Activated T-helper 2 cell treated with anti-CD3 and anti-CD28 coated beads, Interferon-gamma antibody, Interleukin-2, Interleukin-4, amounts not matched to agents 10 μg/mL and 5 μg/mL and 100 μg/mL, durations not matched to agents 14 hours and 24 hours and 36 hours (primary cell): ENCODE results near the gene CUX1. TPM values are rescaled to one million over a fixed set of nuclear protein-coding genes. Genes with fewer than 3 reads are reported as not detected.

Experiments
- DNase-seq: peaks from one replicate; pipeline ENCODE4 v3.0.0; 2021; ENCODE audit warnings: low spot score
- H3K27ac Mint-ChIP-seq: one replicate; pipeline ENCODE4 v1.8.0; 2021; ENCODE audit warnings: mixed read lengths
- H3K27me3 Mint-ChIP-seq: one replicate; pipeline ENCODE4 v1.8.0; 2021; ENCODE audit warnings: low read depth, mixed read lengths
- H3K36me3 Mint-ChIP-seq: one replicate; pipeline ENCODE4 v1.8.0; 2021; ENCODE audit warnings: low read depth, mixed read lengths
- H3K4me1 Mint-ChIP-seq: one replicate; pipeline ENCODE4 v1.8.0; 2021; ENCODE audit warnings: low read depth, mixed read lengths
- H3K4me3 Mint-ChIP-seq: one replicate; pipeline ENCODE4 v1.8.0; 2021; ENCODE audit warnings: low read depth, mild to moderate bottlenecking, moderate library complexity, mixed read lengths
- H3K9me3 Mint-ChIP-seq: one replicate; pipeline ENCODE4 v1.8.0; 2021; ENCODE audit warnings: mixed read lengths
- intact Hi-C: fragments of 100-400 bp; cut with micrococcal nuclease; formaldehyde crosslinking; loops from one replicate; pipeline ENCODE4 v1.15.1; 2023
- total RNA-seq: library from RNA; stranded (reverse); gene quantifications from 2 replicates; pipeline ENCODE4 v1.2.3, GENCODE V29; 2022

Gene CUX1
- total RNA-seq, 1 donor from 2014 or later = 31.5 TPM

DNA sequence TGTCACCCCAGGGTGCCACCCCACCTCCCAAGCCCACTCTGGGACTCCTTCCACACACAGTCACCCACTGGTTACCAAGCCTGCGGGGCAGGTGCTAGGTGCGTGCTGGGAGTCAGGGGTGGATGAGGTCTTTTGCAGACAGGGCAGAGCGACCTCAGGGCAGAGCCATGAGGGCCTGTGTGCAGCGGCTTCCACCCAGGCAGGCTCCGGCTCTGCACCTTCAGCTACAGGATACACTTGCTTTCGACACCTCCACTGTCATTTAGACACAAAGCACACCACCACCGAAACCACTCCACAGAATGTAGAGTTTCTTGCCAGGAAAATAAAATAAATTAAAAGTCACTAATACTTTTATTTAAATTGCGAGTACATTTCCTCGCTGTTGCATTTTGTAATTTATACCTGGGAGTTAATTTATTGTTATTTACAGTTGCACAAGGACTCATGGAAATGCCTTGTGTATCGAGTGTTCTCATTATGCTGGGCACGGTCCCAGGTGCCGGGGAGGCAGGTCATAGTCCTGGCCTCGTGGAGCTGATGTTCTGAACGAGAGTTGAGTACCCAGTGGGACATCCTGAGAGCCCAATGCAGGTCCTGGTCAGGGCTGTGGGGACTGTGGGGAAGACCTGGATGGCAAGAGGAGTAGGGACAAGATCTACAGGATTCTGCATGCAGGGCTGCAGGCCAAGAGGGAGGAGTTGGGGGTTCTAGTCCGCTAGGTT is 127.8 kb downstream of the CUX1 start:
- Mint-ChIP-seq H3K27me3 (no peaks in the 10 kb centered on the region), H3K27ac (no peak overlapping the region), H3K9me3 (no peaks in the 10 kb centered on the region), H3K36me3 (no peaks in the 10 kb centered on the region), H3K4me1 (no peaks in the 10 kb centered on the region), H3K4me3 (no peak overlapping the region)
- intact Hi-C loops = no loop called here
- no peak for DNase-seq

DNA sequence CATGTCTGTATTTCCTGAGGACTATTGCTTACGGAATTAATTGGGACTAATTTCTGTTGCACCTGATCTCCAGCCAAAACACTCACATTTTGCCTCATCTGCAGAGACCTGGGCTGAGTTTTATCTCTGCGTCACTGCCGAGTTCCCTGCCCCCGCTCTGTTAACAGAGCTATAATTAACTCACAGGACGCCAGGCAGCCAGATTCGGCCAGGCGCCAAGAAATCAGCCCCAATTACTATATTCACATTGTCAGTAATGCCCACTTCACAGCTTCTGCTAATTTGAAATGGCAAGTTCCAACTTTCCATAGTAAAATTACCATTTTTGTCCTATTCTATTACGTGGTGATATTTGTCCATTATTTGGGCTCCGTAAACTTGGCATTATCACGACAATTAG is 130.5 kb downstream of the CUX1 start:
- no peak for DNase-seq
- no peaks in the 10 kb centered on the region for H3K36me3 Mint-ChIP-seq
- intact Hi-C loops = no loop called here
- H3K4me1 Mint-ChIP-seq = peaks cover 2% of the 10 kb centered on the region
- no peaks in the 10 kb centered on the region for H3K27me3 Mint-ChIP-seq
- H3K9me3 Mint-ChIP-seq = no peaks in the 10 kb centered on the region
- H3K27ac Mint-ChIP-seq = no peak overlapping the region
- no peak overlapping the region for H3K4me3 Mint-ChIP-seq

DNA sequence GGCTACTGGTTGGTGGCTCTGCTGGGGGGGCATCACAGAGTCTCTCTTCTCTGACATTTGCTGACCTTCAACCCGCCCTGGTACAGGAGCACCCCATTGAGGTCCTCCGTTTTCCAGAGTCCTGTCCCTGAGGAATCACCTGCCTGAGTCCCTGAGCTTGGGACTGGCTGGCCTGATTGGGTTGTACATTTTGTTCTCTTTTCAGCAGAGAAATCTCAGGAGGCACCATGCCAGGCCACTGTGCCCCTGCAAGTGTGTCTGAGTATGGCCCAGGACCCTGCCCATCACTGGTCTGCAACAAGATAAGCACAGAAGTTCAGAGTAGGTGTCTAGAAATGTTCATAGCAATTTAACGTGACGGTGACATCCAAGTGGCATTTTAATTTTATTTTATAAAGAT is 131.2 kb downstream of the CUX1 start:
- Mint-ChIP-seq H3K27me3 (no peaks in the 10 kb centered on the region), H3K36me3 (no peaks in the 10 kb centered on the region), H3K9me3 (no peaks in the 10 kb centered on the region), H3K4me3 (no peak overlapping the region), H3K27ac (no peak overlapping the region), H3K4me1 (peaks cover 10% of the 10 kb centered on the region)
- DNase-seq = no peak
- intact Hi-C loops = no loop called here

DNA sequence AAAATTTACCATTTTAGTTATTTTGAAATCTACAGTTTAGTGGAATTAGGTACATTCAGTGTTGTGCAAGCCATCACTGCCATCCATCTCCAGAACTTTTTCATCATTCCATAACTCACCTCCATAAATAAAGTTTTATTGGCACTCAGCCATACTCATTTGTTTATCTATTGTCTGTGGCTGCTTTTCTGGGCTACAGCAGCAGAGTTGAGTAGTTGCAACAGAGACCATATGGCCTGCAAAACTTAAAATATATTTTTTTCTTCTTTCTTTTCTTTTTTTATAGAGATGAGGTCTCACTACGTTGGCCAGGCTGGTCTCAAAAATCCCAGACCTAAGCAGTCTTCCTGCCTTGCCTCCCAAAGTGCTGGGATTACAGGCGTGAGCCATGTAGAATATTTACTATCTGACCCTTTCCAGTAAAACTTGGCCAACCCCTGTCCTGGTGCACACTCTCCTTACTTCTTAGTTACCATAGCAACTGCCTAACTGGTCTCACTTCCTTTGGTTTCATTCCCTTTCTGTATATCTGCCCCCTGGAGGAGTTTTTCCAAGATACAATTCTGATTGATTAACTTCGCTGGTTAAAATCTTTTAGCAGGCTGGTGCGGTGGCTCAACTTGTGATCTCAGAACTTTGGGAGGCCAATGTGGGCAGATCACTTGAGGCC is 133.2 kb downstream of the CUX1 start:
- H3K9me3 Mint-ChIP-seq = no peaks in the 10 kb centered on the region
- H3K27me3 Mint-ChIP-seq = no peaks in the 10 kb centered on the region
- H3K36me3 Mint-ChIP-seq = no peaks in the 10 kb centered on the region

DNA sequence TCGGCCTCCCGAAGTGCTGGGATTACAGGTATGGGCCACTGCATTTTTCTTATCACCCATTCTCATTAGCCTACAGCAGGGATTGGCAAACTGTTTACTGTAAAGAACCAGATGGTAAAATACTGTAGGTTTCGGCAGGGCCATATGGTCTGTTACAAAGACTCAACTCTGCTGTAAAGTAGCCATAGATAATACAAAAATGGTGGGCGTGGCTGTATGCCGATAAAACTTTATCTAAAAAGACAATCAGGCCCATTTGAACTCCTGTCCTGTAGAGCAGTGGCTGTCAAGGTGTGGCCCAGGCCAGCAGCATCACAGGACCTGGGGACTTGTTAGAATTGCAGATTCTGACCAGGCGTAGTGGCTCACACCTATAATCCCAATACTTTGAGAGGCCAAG is 134.3 kb downstream of the CUX1 start:
- H3K9me3 Mint-ChIP-seq = no peaks in the 10 kb centered on the region
- intact Hi-C loops = no loop called here
- H3K27ac Mint-ChIP-seq = no peak overlapping the region
- no peaks in the 10 kb centered on the region for H3K36me3 Mint-ChIP-seq
- no peak for DNase-seq
- peaks cover 10% of the 10 kb centered on the region for H3K4me1 Mint-ChIP-seq
- H3K4me3 Mint-ChIP-seq = no peak overlapping the region
- no peaks in the 10 kb centered on the region for H3K27me3 Mint-ChIP-seq

More for the DNA sequence above, 133.2 kb downstream of the CUX1 start:
- Mint-ChIP-seq H3K27ac (no peak overlapping the region), H3K4me3 (no peak overlapping the region), H3K4me1 (peaks cover 10% of the 10 kb centered on the region)
- intact Hi-C loops = no loop called here
- no peak for DNase-seq

DNA sequence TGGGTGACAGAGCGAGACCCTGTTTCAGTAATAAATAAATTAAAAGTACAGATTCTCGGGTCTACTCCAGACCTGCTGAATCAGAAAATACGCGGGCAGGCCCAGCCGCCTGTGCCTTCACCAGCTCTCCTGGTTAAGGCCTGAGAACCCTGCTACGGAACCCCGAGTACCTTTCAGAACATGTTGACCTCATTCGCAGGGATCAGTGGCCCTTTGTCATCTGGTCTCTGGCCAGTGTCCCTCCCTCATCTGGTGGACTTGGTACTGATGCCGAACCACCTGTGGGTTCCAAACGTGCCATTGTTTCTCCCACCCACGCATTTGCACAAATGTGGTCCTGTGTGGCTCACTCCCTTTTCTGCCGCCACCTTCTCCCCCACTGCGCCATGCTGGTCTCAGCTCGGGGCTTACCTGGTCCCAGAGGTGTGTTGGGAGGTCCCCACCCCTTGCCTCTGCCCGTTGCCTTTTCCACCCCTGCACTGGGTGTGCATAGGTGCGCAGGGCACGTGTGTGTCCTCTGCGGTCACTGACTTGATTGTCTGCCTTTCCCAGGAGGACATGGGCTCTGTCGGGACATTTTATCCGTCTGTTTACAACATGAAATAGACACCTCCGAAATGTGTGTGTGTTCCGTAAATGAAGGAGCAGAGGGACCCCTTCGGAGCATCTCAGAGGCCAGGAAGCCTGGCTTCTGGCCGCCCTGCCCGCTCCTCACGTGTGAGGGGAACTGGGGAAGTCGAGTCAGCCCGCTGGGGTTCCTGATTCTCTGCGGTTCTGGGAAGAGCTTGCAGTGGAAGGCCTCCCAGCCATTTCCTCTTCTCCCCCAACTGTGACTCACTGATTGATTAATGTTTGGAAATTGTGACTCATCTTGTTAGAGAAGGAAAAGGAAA is 135.2 kb downstream of the CUX1 start:
- no peaks in the 10 kb centered on the region for H3K36me3 Mint-ChIP-seq
- H3K9me3 Mint-ChIP-seq = no peaks in the 10 kb centered on the region
- intact Hi-C loops = no loop called here
- peak overlapping the region; percentile 79 for H3K27ac Mint-ChIP-seq
- H3K4me1 Mint-ChIP-seq = peaks cover 10% of the 10 kb centered on the region
- no peak for DNase-seq
- no peaks in the 10 kb centered on the region for H3K27me3 Mint-ChIP-seq
- H3K4me3 Mint-ChIP-seq = no peak overlapping the region

DNA sequence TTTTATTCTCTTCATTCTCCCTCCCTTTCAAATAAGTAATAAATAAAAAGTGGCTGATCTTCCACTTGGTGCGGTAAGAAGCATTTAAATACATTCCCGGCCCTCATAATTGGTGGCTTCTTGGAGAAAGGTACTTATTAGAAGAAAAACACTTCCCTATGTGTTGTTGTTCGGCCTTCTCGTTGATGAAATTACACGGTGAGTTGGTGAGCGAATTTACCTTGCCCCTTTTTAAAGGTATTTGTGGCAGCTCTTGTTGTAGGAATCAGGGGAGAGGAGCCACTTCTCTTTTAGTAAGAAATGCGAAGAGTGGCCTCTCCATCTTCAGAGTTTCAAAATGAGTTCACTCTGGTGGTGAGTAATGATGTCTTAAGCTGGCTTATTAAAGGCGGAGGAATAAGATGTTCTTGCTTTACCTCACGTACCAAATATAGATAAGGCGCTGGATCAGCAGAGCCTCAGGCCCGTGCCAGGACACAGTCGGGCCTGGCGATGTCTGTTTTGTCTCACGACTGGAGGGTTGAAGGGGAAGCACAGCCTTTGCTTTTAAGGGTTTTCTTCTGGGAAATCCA is 135.9 kb downstream of the CUX1 start:
- Mint-ChIP-seq H3K36me3 (no peaks in the 10 kb centered on the region), H3K9me3 (no peaks in the 10 kb centered on the region), H3K27ac (peak overlapping the region; percentile 79), H3K4me3 (no peak overlapping the region), H3K4me1 (peaks cover 10% of the 10 kb centered on the region), H3K27me3 (no peaks in the 10 kb centered on the region)
- intact Hi-C loops = no loop called here
- no peak for DNase-seq

DNA sequence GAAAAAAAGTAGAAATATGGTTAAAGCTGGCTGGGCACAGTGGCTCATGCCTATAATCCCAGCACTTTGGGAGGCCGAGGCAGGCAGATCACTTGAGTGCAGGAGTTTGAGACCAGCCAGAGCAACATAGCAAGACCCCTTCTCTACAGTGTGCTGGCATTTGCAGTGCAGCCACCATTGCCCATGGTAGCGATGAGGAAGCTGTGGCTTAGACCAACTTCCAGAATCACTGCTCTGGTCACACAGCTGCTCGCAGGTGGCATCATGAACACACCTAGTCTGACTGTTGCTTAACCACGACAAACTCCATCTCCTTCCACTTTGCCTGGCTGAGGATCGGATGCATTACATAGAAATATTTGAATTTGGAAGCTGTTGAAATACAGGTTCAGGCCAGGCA is 137.1 kb downstream of the CUX1 start:
- H3K4me3 Mint-ChIP-seq = no peak overlapping the region
- intact Hi-C loops = no loop called here
- no peak for DNase-seq
- no peaks in the 10 kb centered on the region for H3K36me3 Mint-ChIP-seq
- H3K4me1 Mint-ChIP-seq = peaks cover 10% of the 10 kb centered on the region
- H3K27me3 Mint-ChIP-seq = no peaks in the 10 kb centered on the region
- H3K9me3 Mint-ChIP-seq = no peaks in the 10 kb centered on the region
- H3K27ac Mint-ChIP-seq = no peak overlapping the region

DNA sequence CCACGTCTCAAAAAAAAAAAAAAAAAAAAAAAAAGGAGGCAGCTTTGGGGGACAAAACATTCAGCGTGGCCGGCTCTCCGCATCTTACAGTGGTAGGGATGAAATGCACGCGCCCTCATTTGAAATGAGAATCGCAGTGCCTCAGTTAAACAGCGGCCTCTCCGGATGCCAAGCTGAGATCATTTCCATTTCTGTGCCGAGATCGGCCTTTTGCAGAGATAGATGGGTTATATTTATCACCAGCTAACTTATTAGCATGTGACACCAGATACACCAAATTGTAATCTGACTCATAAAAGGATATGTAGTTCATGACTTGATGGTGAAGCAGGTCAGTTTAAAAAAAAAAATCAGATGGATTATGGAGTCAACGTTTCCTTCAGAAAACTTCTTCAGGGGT is 138.7 kb downstream of the CUX1 start:
- Mint-ChIP-seq H3K27ac (no peak overlapping the region), H3K27me3 (no peaks in the 10 kb centered on the region), H3K4me1 (peaks cover 10% of the 10 kb centered on the region), H3K36me3 (no peaks in the 10 kb centered on the region), H3K4me3 (no peak overlapping the region), H3K9me3 (no peaks in the 10 kb centered on the region)
- DNase-seq = no peak
- intact Hi-C loops = no loop called here

DNA sequence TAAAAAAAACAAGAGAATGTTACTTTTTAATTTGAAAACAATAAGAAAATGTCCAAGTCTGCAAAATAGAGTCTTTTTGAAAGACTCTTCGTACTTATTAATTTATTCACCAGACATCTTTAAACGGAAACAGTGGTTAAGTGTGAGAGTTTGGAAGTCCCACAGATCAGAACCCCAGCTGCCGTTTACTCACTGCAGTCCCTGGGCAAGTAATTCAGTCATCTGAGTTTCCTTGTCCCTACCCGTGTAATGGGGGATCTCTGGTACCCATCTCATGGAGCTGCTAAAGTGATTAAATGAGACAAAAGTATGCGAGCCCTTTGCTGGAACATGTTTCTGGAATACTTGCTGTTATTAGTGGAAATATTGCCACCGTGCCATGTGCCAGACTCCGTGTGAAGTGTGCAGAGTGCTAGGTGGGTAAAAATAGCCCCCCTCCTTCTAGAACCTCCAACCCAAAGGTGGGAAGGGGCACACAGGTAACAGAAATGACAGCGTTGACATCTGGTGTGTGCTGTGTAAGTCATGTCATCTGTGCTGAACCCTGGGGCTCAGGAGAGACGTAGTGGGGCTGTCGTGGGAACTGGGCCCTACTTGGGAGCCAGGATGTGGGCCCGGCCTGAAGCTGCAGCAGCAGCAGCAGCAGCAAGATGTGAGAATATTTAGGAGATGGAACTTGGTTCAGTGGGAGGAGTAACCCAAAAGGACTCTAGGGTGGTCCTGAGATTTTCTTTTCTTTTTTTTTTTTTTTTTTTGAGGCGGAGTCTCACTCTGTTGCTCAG is 140.5 kb downstream of the CUX1 start:
- Mint-ChIP-seq H3K36me3 (no peaks in the 10 kb centered on the region), H3K27ac (no peak overlapping the region)

DNA sequence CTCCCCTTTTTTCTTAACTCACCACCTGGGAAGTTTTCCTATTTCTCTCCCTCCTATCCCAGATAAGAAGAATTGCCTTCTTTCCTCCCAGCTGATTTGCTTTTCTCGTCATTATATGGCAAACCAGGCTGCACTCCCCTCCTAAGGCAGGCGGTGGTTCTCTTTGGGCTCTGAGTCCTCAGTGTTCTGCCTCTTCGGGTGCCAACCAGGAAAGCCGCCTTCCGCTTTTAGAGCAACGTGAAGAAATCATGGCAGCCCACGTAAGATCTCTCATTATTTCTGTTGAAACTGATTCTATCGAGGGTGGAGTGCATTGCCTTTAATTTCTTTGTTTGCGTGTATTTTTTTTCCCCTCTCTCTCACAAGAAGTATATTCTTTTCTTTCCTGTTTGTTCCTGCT is 141.9 kb downstream of the CUX1 start:
- no peaks in the 10 kb centered on the region for H3K36me3 Mint-ChIP-seq
- no peak for DNase-seq
- H3K4me1 Mint-ChIP-seq = no peaks in the 10 kb centered on the region
- no peaks in the 10 kb centered on the region for H3K27me3 Mint-ChIP-seq
- intact Hi-C loops = no loop called here
- H3K9me3 Mint-ChIP-seq = no peaks in the 10 kb centered on the region
- no peak overlapping the region for H3K4me3 Mint-ChIP-seq
- no peak overlapping the region for H3K27ac Mint-ChIP-seq

More for the DNA sequence above, 140.5 kb downstream of the CUX1 start:
- H3K27me3 Mint-ChIP-seq = no peaks in the 10 kb centered on the region
- H3K4me1 Mint-ChIP-seq = peaks cover 8% of the 10 kb centered on the region
- no peak overlapping the region for H3K4me3 Mint-ChIP-seq
- DNase-seq = no peak
- intact Hi-C loops = no loop called here
- no peaks in the 10 kb centered on the region for H3K9me3 Mint-ChIP-seq

DNA sequence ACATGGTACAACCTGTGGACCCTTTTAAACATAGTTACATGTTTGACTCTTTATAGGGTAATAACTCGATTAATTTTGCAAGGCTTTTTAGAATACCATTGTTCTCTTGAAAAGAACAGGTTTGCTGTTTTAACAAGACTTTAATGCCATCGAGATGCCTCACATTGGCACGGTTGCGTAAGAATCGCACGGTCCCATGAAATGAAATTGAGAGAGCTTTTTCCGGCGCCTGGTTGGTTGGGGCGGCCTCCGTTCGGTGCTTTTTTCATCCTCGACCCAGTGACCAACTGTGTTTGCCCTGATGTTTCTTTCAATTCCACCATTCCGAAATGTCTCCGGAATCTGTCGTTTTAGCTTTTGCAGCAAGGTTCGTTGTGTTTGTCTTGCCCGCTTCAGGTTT is 142.4 kb downstream of the CUX1 start:
- no peak overlapping the region for H3K27ac Mint-ChIP-seq
- DNase-seq = no peak
- H3K4me1 Mint-ChIP-seq = no peaks in the 10 kb centered on the region
- H3K36me3 Mint-ChIP-seq = no peaks in the 10 kb centered on the region
- no peak overlapping the region for H3K4me3 Mint-ChIP-seq
- no peaks in the 10 kb centered on the region for H3K9me3 Mint-ChIP-seq
- intact Hi-C loops = no loop called here
- no peaks in the 10 kb centered on the region for H3K27me3 Mint-ChIP-seq
